ENCODE measurements around the gene CFAP126.

- TF ChIP-seq E2F6 (IDR thresholded peaks at IDR 0.05): no peak
- no peak for TF ChIP-seq EP300 (IDR thresholded peaks at IDR 0.05; ENCODE audit: borderline replicate concordance in 1 of 2, low read depth in 2 of 2, low read length in 2 of 2)
- no peak for TF ChIP-seq CTCF (IDR thresholded peaks at IDR 0.05; ENCODE audit: control extremely low read depth in 1 of 3, insufficient read depth in 1 of 3, low read depth in 1 of 3, low read length in 3 of 3)
- TF ChIP-seq MAX (IDR thresholded peaks at IDR 0.05): no peak
- TF ChIP-seq SP1 (IDR thresholded peaks at IDR 0.05; ENCODE audit: low read depth, low read length): no peak
- no peak for TF ChIP-seq USF2 (IDR thresholded peaks at IDR 0.05; ENCODE audit: low read length)
- TF ChIP-seq ATF2 (IDR thresholded peaks at IDR 0.05; ENCODE audit: low read length): no peak
- TF ChIP-seq MAFK (IDR thresholded peaks at IDR 0.05; ENCODE audit: low read depth, low read length): no peak
- no peak for TF ChIP-seq POLR2AphosphoS5 (IDR thresholded peaks at IDR 0.05; ENCODE audit: low read depth, low read length)
- no peak for TF ChIP-seq NRF1 (IDR thresholded peaks at IDR 0.05; ENCODE audit: low read depth, low read length)
- TF ChIP-seq GABPA (IDR thresholded peaks at IDR 0.05; ENCODE audit: borderline replicate concordance, insufficient read depth, low read length): no peak
- no peak for TF ChIP-seq RAD21 (IDR thresholded peaks at IDR 0.05 in 1 of 2, conservative IDR thresholded peaks at IDR 0.05 in 1 of 2; ENCODE audit: low read depth in 2 of 2, low read length in 2 of 2)
- no peak for TF ChIP-seq FOSL1 (IDR thresholded peaks at IDR 0.05; ENCODE audit: insufficient read depth, low read depth, low read length)
- TF ChIP-seq TBP (IDR thresholded peaks at IDR 0.05; ENCODE audit: low read depth, low read length): no peak
Measured at GRCh38 chr1:161342821-161343220, 24.9 kb downstream of the CFAP126 start.

Data from H1 (cell line).